Adipose tissue (tissue), 3 donors: Measurements from ENCODE around the gene BMERB1. TPM values are rescaled to one million over a fixed set of nuclear protein-coding genes. Genes with fewer than 3 reads are reported as not detected.
"Not testable (repeated sequence)": the region's sequence is repeated elsewhere in the genome, so short reads cannot be mapped to it uniquely, and the experiment has no call there.

Source experiments
- H3K27ac ChIP-seq: one replicate; pipeline ENCODE4 v1.5.1; 2013; ENCODE audit warnings: low read depth, low read length
- WGBS, 3 donors: extraction: QIAGEN DNeasy Blood & Tissue Kit; methylation state at CpG; one replicate each; pipeline ENCODE4 v1.1.7; 2013; 5-methylcytosine and 5-hydroxymethylcytosine counted together
- polyA plus RNA-seq, 3 donors: library from polyadenylated mRNA; stranded (reverse); fragments of 200-250 nt; gene quantifications; one replicate each; pipeline ENCODE4 v1.2.3, GENCODE V29; 2013
- donor health status: healthy with polysubstance abuse.
- donor health status: Bipolar disorder and iron deficiency.
- donor health status: healthy.

The BMERB1 gene
- polyA plus RNA-seq, 3 donors, result 18.8 to 45.9 (median 34.3) TPM

- 74 to 87% (median 80%) methylated on average over 3 of the region's 3 CpGs for WGBS, 3 donors
- no peak overlapping the region for H3K27ac ChIP-seq
Observed at GRCh38 chr16:15418206-15418605, 16.2 kb upstream of the BMERB1 start.

- H3K27ac ChIP-seq, result not testable (repeated sequence)
- 91 to 96% (median 92%) methylated on average over 5 of the region's 5 CpGs for WGBS, 3 donors
Observed at GRCh38 chr16:15421696-15422095, 12.7 kb upstream of the BMERB1 start.

- 53 to 84% (median 80%) methylated on average over 8 of the region's 8 CpGs for WGBS, 3 donors
- H3K27ac ChIP-seq, result no peak overlapping the region
Observed at GRCh38 chr16:15422222-15422621, 12.2 kb upstream of the BMERB1 start.

GRCh38 chr16:15425861-15426260, 8.5 kb upstream of the BMERB1 start:
- H3K27ac ChIP-seq, result no peak overlapping the region
- WGBS, 3 donors, result 68 to 73% (median 72%) methylated on average over 6 of the region's 6 CpGs

GRCh38 chr16:15426796-15427195, 7.6 kb upstream of the BMERB1 start:
- 72 to 84% (median 83%) methylated on average over 6 of the region's 6 CpGs for WGBS, 3 donors
- H3K27ac ChIP-seq, result no peak overlapping the region

GRCh38 chr16:15427648-15428239, 6.6 kb upstream of the BMERB1 start:
- H3K27ac ChIP-seq, result no peak overlapping the region
- 8 to 14% (median 11%) methylated on average over 8 of the region's 8 CpGs for WGBS, 3 donors

- not testable (repeated sequence) for H3K27ac ChIP-seq
- 84 to 89% (median 85%) methylated on average over 11 of the region's 11 CpGs for WGBS, 3 donors
Observed at GRCh38 chr16:15430884-15431283, 3.5 kb upstream of the BMERB1 start.

GRCh38 chr16:15434079-15434424, 336 bp upstream of the BMERB1 start:
- no peak overlapping the region for H3K27ac ChIP-seq
- WGBS, 3 donors, result 32 to 45% (median 41%) methylated on average over 12 of the region's 12 CpGs

GRCh38 chr16:15435216-15435864, 952 bp downstream of the BMERB1 start:
- H3K27ac ChIP-seq, result no peak overlapping the region
- 5 to 14% (median 10%) methylated on average over 22 of the region's 22 CpGs for WGBS, 3 donors

GRCh38 chr16:15439102-15439501, 4.7 kb downstream of the BMERB1 start:
- H3K27ac ChIP-seq, result no peak overlapping the region
- 81 to 90% (median 87%) methylated on average over 4 of the region's 4 CpGs for WGBS, 3 donors

GRCh38 chr16:15439521-15439920, 5.1 kb downstream of the BMERB1 start:
- H3K27ac ChIP-seq, result no peak overlapping the region
- WGBS, 3 donors, result 87 to 88% (median 87%) methylated on average over 4 of the region's 4 CpGs

- WGBS, 3 donors, result 90 to 91% (median 90%) methylated on average over 3 of the region's 3 CpGs
- no peak overlapping the region for H3K27ac ChIP-seq
Observed at GRCh38 chr16:15440852-15441251, 6.5 kb downstream of the BMERB1 start.

GRCh38 chr16:15442140-15442539, 7.8 kb downstream of the BMERB1 start:
- not testable (repeated sequence) for H3K27ac ChIP-seq
- 87 to 95% (median 91%) methylated on average over 5 of the region's 5 CpGs for WGBS, 3 donors

- no peak overlapping the region for H3K27ac ChIP-seq
- 86 to 94% (median 89%) methylated on average over 4 of the region's 4 CpGs for WGBS, 3 donors
Observed at GRCh38 chr16:15443753-15444152, 9.4 kb downstream of the BMERB1 start.

- no peak overlapping the region for H3K27ac ChIP-seq
- 85 to 93% (median 87%) methylated on average over 3 of the region's 3 CpGs for WGBS, 3 donors
Observed at GRCh38 chr16:15444264-15444663, 9.9 kb downstream of the BMERB1 start.

- no peak overlapping the region for H3K27ac ChIP-seq
Observed at GRCh38 chr16:15445450-15445849, 11.1 kb downstream of the BMERB1 start.

GRCh38 chr16:15446901-15447300, 12.5 kb downstream of the BMERB1 start:
- no peak overlapping the region for H3K27ac ChIP-seq
- 93 to 95% (median 94%) methylated on average over 5 of the region's 5 CpGs for WGBS, 3 donors

More at GRCh38 chr16:15445450-15445849, 11.1 kb downstream of the BMERB1 start:
- WGBS, 3 donors, result 98 to 100% (median 100%) methylated on average over 1 of the region's 1 CpG

GRCh38 chr16:15450624-15451023, 16.2 kb downstream of the BMERB1 start:
- WGBS, 3 donors, result 63 to 82% (median 71%) methylated on average over 6 of the region's 6 CpGs
- H3K27ac ChIP-seq, result no peak overlapping the region

- 68 to 84% (median 80%) methylated on average over 10 of the region's 10 CpGs for WGBS, 3 donors
Observed at GRCh38 chr16:15451098-15451731, 16.8 kb downstream of the BMERB1 start.

More at GRCh38 chr16:15451098-15451731, 16.8 kb downstream of the BMERB1 start:
- no peak overlapping the region for H3K27ac ChIP-seq
